ENCODE results near the gene RFFL. TPM values are rescaled to one million over a fixed set of nuclear protein-coding genes. Genes with fewer than 3 reads are reported as not detected.

Gene RFFL
- total RNA-seq, 1 experiment from 2014 or later = 22.0 TPM

GRCh38 chr17:35065880-35066279 lies 2.4 kb upstream of the RFFL start:
- intact Hi-C loops (cut with micrococcal nuclease) = no loop called here
- peaks cover 22% of the 10 kb centered on the region for H3K4me1 Mint-ChIP-seq (ENCODE audit: insufficient read depth, unreplicated experiment)
- no peak overlapping the region for H3K4me3 Mint-ChIP-seq (ENCODE audit: unreplicated experiment)
- ChIA-PET CTCF (interaction anchor here (1.0 to 2.1 kb wide), 3 partner anchors 9 to 67 kb away, joined by 3 to 4 read pairs (median 3); no protein-coding TSS in a partner anchor), POLR2A (interaction anchor here (0.7 to 5.0 kb wide), 2 partner anchors 11 to 18 kb away, joined by 3 to 119 read pairs; no protein-coding TSS in a partner anchor)
- no peak for TF ChIP-seq CTCF (IDR thresholded peaks at IDR 0.05; ENCODE audit: unreplicated experiment)
- no peak for DNase-seq (ENCODE audit: unreplicated experiment)
- H3K27ac Mint-ChIP-seq (ENCODE audit: low read depth, unreplicated experiment) = no peak overlapping the region
- no peaks in the 10 kb centered on the region for H3K36me3 Mint-ChIP-seq (ENCODE audit: insufficient read depth, unreplicated experiment)
- no peaks in the 10 kb centered on the region for H3K9me3 Mint-ChIP-seq (ENCODE audit: unreplicated experiment)
- BruUV-seq (replicated peaks) = no TSS peak
- no peaks in the 10 kb centered on the region for H3K27me3 Mint-ChIP-seq (ENCODE audit: insufficient read depth, unreplicated experiment)

GRCh38 chr17:35064516-35065215 lies 1.2 kb upstream of the RFFL start:
- peaks cover 26% of the 10 kb centered on the region for H3K4me1 Mint-ChIP-seq (ENCODE audit: insufficient read depth, unreplicated experiment)
- intact Hi-C loops (cut with micrococcal nuclease) = loop anchor here (5.0 kb wide), 1 partner anchor 368 kb away; the partner anchor contains the start of gene SLFN12
- peak overlapping the region; percentile 95 for H3K27ac Mint-ChIP-seq (ENCODE audit: low read depth, unreplicated experiment)
- no peaks in the 10 kb centered on the region for H3K27me3 Mint-ChIP-seq (ENCODE audit: insufficient read depth, unreplicated experiment)
- ChIA-PET CTCF (interaction anchor here (0.6 to 2.5 kb wide), 12 partner anchors 10 to 721 kb away, joined by 3 to 12 read pairs (median 4); no protein-coding TSS in a partner anchor), POLR2A (interaction anchor here (0.5 to 5.0 kb wide), 16 partner anchors 9 to 705 kb away, joined by 3 to 119 read pairs (median 4); partner anchors contain the start of genes LIG3, PEX12 and ZNF830)
- BruUV-seq (replicated peaks) = no TSS peak
- H3K36me3 Mint-ChIP-seq (ENCODE audit: insufficient read depth, unreplicated experiment) = peaks cover 3% of the 10 kb centered on the region
- no peak overlapping the region for H3K4me3 Mint-ChIP-seq (ENCODE audit: unreplicated experiment)
- no peaks in the 10 kb centered on the region for H3K9me3 Mint-ChIP-seq (ENCODE audit: unreplicated experiment)
- no peak for TF ChIP-seq CTCF (IDR thresholded peaks at IDR 0.05; ENCODE audit: unreplicated experiment)
- no peak for DNase-seq (ENCODE audit: unreplicated experiment)

GRCh38 chr17:35062308-35062707 lies 1.2 kb downstream of the RFFL start:
- H3K27ac Mint-ChIP-seq (ENCODE audit: low read depth, unreplicated experiment) = peak overlapping the region; percentile 95
- intact Hi-C loops (cut with micrococcal nuclease) = loop anchor here (2.0 to 5.0 kb wide), 3 partner anchors 16 to 370 kb away; partner anchors contain the start of genes RAD51D and SLFN12
- no peaks in the 10 kb centered on the region for H3K27me3 Mint-ChIP-seq (ENCODE audit: insufficient read depth, unreplicated experiment)
- peaks cover 4% of the 10 kb centered on the region for H3K36me3 Mint-ChIP-seq (ENCODE audit: insufficient read depth, unreplicated experiment)
- BruUV-seq (replicated peaks) = no TSS peak
- POLR2A ChIA-PET = interaction anchor here (0.7 to 5.0 kb wide), 7 partner anchors 22 to 407 kb away, joined by 3 to 119 read pairs (median 11); partner anchors contain the start of gene LIG3
- H3K9me3 Mint-ChIP-seq (ENCODE audit: unreplicated experiment) = no peaks in the 10 kb centered on the region
- DNase-seq (ENCODE audit: unreplicated experiment) = no peak
- peaks cover 26% of the 10 kb centered on the region for H3K4me1 Mint-ChIP-seq (ENCODE audit: insufficient read depth, unreplicated experiment)
- CTCF ChIA-PET = interaction anchor here (0.7 to 2.2 kb wide), 4 partner anchors 9 to 68 kb away, joined by 3 to 12 read pairs (median 5); no protein-coding TSS in a partner anchor
- peak overlapping the region; percentile 73 for H3K4me3 Mint-ChIP-seq (ENCODE audit: unreplicated experiment)
- no peak for TF ChIP-seq CTCF (IDR thresholded peaks at IDR 0.05; ENCODE audit: unreplicated experiment)

GRCh38 chr17:35057332-35057915 lies 6.1 kb downstream of the RFFL start:
- peaks cover 4% of the 10 kb centered on the region for H3K36me3 Mint-ChIP-seq (ENCODE audit: insufficient read depth, unreplicated experiment)
- CTCF ChIA-PET = interaction anchor here (0.6 to 1.5 kb wide), 4 partner anchors 30 to 748 kb away, joined by 3 to 4 read pairs (median 3); no protein-coding TSS in a partner anchor
- BruUV-seq (replicated peaks) = no TSS peak
- no peaks in the 10 kb centered on the region for H3K9me3 Mint-ChIP-seq (ENCODE audit: unreplicated experiment)
- POLR2A ChIA-PET = no interaction called here
- no peak for DNase-seq (ENCODE audit: unreplicated experiment)
- H3K4me1 Mint-ChIP-seq (ENCODE audit: insufficient read depth, unreplicated experiment) = peaks cover 16% of the 10 kb centered on the region
- H3K27me3 Mint-ChIP-seq (ENCODE audit: insufficient read depth, unreplicated experiment) = no peaks in the 10 kb centered on the region
- intact Hi-C loops (cut with micrococcal nuclease) = no loop called here
- H3K4me3 Mint-ChIP-seq (ENCODE audit: unreplicated experiment) = no peak overlapping the region
- H3K27ac Mint-ChIP-seq (ENCODE audit: low read depth, unreplicated experiment) = no peak overlapping the region
- no peak for TF ChIP-seq CTCF (IDR thresholded peaks at IDR 0.05; ENCODE audit: unreplicated experiment)
